ENCODE measurements around the gene TECTA.

- no peak for TF ChIP-seq CTCF (IDR thresholded peaks at IDR 0.05; ENCODE audit: borderline replicate concordance, extremely low read depth, low read length, poor library complexity, severe bottlenecking)
- TF ChIP-seq EZH2 (IDR thresholded peaks at IDR 0.05; ENCODE audit: borderline replicate concordance, low read depth, low read length, severe bottlenecking), result no peak
Observed at GRCh38 chr11:121105481-121106195, 4.6 kb downstream of the TECTA start.
